Ovary (tissue), 3 donors: Measurements from ENCODE around the gene CTSG.

Source experiments
- CTCF ChIP-seq, 3 donors: fragments of 450-650 bp in 2 of 3; fragments of 200-600 bp in 1 of 3; IDR thresholded peaks; one replicate each; pipeline versions ENCODE4 v1.5.1 to v1.8.0; 2016 to 2022; ENCODE audit warnings: antibody characterized with exemption in 3 of 3, mild to moderate bottlenecking in 1 of 3
- EP300 ChIP-seq: sonication (generic); formaldehyde crosslinking; IDR thresholded peaks from one replicate; pipeline ENCODE4 v1.6.1; 2017; ENCODE audit warnings: antibody characterized with exemption
- POLR2A ChIP-seq: fragments of 450-650 bp; IDR thresholded peaks from one replicate; pipeline ENCODE4 v1.6.1; 2017; ENCODE audit warnings: antibody characterized with exemption, mild to moderate bottlenecking, moderate library complexity
- donor health status: DM: no; HTN: no; CAD: no.

DNA sequence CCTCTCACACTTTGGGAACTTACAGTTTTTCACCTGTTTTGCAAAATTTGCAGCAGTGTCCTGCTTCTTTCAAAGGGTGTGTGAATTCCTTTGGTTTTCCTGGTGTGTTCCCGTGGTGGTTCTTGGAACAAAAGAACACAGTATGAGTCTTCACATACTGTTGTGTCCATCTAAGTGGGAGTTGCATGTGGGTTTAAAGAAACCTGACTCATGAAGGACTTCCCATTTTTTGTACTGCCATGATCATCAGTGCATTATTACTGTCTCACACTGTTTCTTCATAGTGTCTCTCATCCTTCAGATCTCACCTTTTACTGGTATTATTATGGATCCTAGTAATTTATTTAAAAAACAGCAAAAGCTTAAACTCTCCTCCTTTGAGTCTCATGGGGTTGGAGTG is 37.2 kb upstream of the CTSG start:
- TF ChIP-seq CTCF (IDR thresholded peaks at IDR 0.05), result no peak
- TF ChIP-seq EP300, result no peak
- TF ChIP-seq POLR2A, result no peak
